CD14-positive monocyte (primary cell): ENCODE measurements around the gene HYKK. TPM values are rescaled to one million over a fixed set of nuclear protein-coding genes. Genes with fewer than 3 reads are reported as not detected.
"Not testable (repeated sequence)": the region's sequence is repeated elsewhere in the genome, so short reads cannot be mapped to it uniquely, and the experiment has no call there.

Source experiments
- DNase-seq, 3 donors: peaks; one replicate each; pipeline ENCODE4 v3.0.0-alpha.2; 2011 to 2022
- H2AFZ ChIP-seq: 2 replicates; pipeline ENCODE4 v1.6.0; 2012; ENCODE audit warnings: mild to moderate bottlenecking, low read depth, low read length, inconsistent platforms; ENCODE audit not compliant: insufficient read depth, poor library complexity, severe bottlenecking
- H3K27ac ChIP-seq, 2 donors: 1 replicate in 1 of 2; 2 replicates in 1 of 2; pipeline ENCODE4 v1.5.1; 2012 to 2013; ENCODE audit warnings: low read length in 2 of 2, control low read depth in 1 of 2, inconsistent platforms in 1 of 2, low read depth in 1 of 2, mild to moderate bottlenecking in 1 of 2
- H3K27me3 ChIP-seq, 2 donors: one replicate each; pipeline versions ENCODE4 v1.6.0 to v1.6.1; 2011 to 2013; ENCODE audit warnings: low read length in 2 of 2; ENCODE audit not compliant: control insufficient read depth in 2 of 2, insufficient read depth in 2 of 2
- H3K36me3 ChIP-seq, 2 donors: replicated peaks in 1 of 2; 1 replicate in 1 of 2; 2 replicates in 1 of 2; pipeline versions ENCODE4 v1.5.1 to v1.6.1; 2012 to 2013; ENCODE audit warnings: low read length in 2 of 2, control low read depth in 1 of 2, inconsistent platforms in 1 of 2, mild to moderate bottlenecking in 1 of 2; ENCODE audit not compliant: insufficient read depth in 2 of 2, control insufficient read depth in 1 of 2
- H3K4me1 ChIP-seq, 2 donors: 1 replicate in 1 of 2; 2 replicates in 1 of 2; pipeline versions ENCODE4 v1.5.1 to v1.6.1; 2012 to 2013; ENCODE audit warnings: low read length in 2 of 2, control low read depth in 1 of 2, inconsistent platforms in 1 of 2, mild to moderate bottlenecking in 1 of 2, moderate library complexity in 1 of 2; ENCODE audit not compliant: insufficient read depth in 2 of 2, control insufficient read depth in 1 of 2
- H3K4me2 ChIP-seq: replicated peaks from 2 replicates; pipeline ENCODE3; 2012; ENCODE audit warnings: low read length, moderate library complexity, mild to moderate bottlenecking; ENCODE audit not compliant: poor library complexity, severe bottlenecking; ENCODE audit errors: extremely low read depth
- H3K4me3 ChIP-seq, 3 experiments: fragments of 200-600 bp in 1 of 3; sonication (generic) in 1 of 3; replicated peaks in 1 of 3; 1 replicate in 2 of 3; 2 replicates in 1 of 3; pipeline ENCODE4 v1.5.1; 2011 to 2013; ENCODE audit warnings: low read length in 3 of 3, mild to moderate bottlenecking in 3 of 3, control low read depth in 2 of 3, low read depth in 2 of 3, inconsistent platforms in 1 of 3, moderate library complexity in 1 of 3
- H3K79me2 ChIP-seq: 2 replicates; pipeline ENCODE4 v1.6.0; 2012; ENCODE audit warnings: mild to moderate bottlenecking, control low read depth, inconsistent platforms, low read length, moderate library complexity; ENCODE audit not compliant: insufficient read depth
- H3K9ac ChIP-seq: 2 replicates; pipeline ENCODE4 v1.6.0; 2017; ENCODE audit warnings: low read length, mild to moderate bottlenecking; ENCODE audit not compliant: insufficient read depth, poor library complexity, severe bottlenecking
- H3K9me3 ChIP-seq, 2 donors: replicated peaks in 1 of 2; 1 replicate in 1 of 2; 2 replicates in 1 of 2; pipeline versions ENCODE4 v1.5.1 to v1.6.1; 2012 to 2013; ENCODE audit warnings: low read length in 2 of 2, control low read depth in 1 of 2; ENCODE audit not compliant: control insufficient read depth in 1 of 2, insufficient read depth in 1 of 2
- H4K20me1 ChIP-seq: 2 replicates; pipeline ENCODE4 v1.6.0; 2012; ENCODE audit warnings: mild to moderate bottlenecking, low read length, control low read depth, moderate library complexity; ENCODE audit not compliant: insufficient read depth
- H3K27ac Mint-ChIP-seq, 7 donors: one replicate each; pipeline ENCODE4 v1.8.0; 2020; ENCODE audit warnings: mild to moderate bottlenecking in 7 of 7, mixed read lengths in 7 of 7, moderate library complexity in 6 of 7, inconsistent platforms in 2 of 7
- H3K27me3 Mint-ChIP-seq, 3 donors: one replicate each; pipeline ENCODE4 v1.8.0; 2021 to 2022; ENCODE audit warnings: low read depth in 3 of 3, mild to moderate bottlenecking in 3 of 3, mixed read lengths in 3 of 3, moderate library complexity in 3 of 3, inconsistent platforms in 1 of 3
- H3K36me3 Mint-ChIP-seq, 2 donors: one replicate each; pipeline ENCODE4 v1.8.0; 2020; ENCODE audit warnings: mixed read lengths in 2 of 2, inconsistent platforms in 1 of 2, mild to moderate bottlenecking in 1 of 2
- H3K4me1 Mint-ChIP-seq: one replicate; pipeline ENCODE4 v1.8.0; 2020; ENCODE audit warnings: mild to moderate bottlenecking, mixed read lengths
- H3K4me3 Mint-ChIP-seq, 2 donors: one replicate each; pipeline ENCODE4 v1.8.0; 2020; ENCODE audit warnings: mild to moderate bottlenecking in 2 of 2, mixed read lengths in 2 of 2, moderate library complexity in 1 of 2
- H3K9me3 Mint-ChIP-seq, 7 donors: one replicate each; pipeline ENCODE4 v1.8.0; 2020 to 2022; ENCODE audit warnings: mixed read lengths in 7 of 7, mild to moderate bottlenecking in 6 of 7, moderate library complexity in 6 of 7, inconsistent platforms in 2 of 7
- WGBS: methylation state at CpG from one replicate; pipeline ENCODE4 v1.1.5; 2013; ENCODE audit warnings: missing lambda C conversion rate; ENCODE audit not compliant: insufficient coverage; 5-methylcytosine and 5-hydroxymethylcytosine counted together
- intact Hi-C, 2 donors: fragments of 100-400 bp; cut with micrococcal nuclease; formaldehyde crosslinking; loops; one replicate each; pipeline versions ENCODE4 v1.15.0 to v1.15.1; 2023
- polyA plus RNA-seq, 3 donors: library from polyadenylated mRNA; depleted of rRNA in 1 of 3; unstranded in 2 of 3; stranded (reverse) in 1 of 3; fragments of 300-500 nt in 2 of 3; fragments of >200 nt in 1 of 3; fragmentation: Illumina TruSeq in 2 of 3; gene quantifications; 1 replicate in 2 of 3; 2 replicates in 1 of 3; pipeline ENCODE4 v1.2.3, GENCODE V29; 2012 to 2021
- TF ChIP-seq, protein P1 (sequence below): fragments of 200-600 bp; IDR thresholded peaks from one replicate; pipeline ENCODE4 v1.8.0; 2022; ENCODE audit warnings: antibody characterized with exemption, mild to moderate bottlenecking

The HYKK gene
- polyA plus RNA-seq, 3 donors = 0.04 TPM; not detected in 2

DNA sequence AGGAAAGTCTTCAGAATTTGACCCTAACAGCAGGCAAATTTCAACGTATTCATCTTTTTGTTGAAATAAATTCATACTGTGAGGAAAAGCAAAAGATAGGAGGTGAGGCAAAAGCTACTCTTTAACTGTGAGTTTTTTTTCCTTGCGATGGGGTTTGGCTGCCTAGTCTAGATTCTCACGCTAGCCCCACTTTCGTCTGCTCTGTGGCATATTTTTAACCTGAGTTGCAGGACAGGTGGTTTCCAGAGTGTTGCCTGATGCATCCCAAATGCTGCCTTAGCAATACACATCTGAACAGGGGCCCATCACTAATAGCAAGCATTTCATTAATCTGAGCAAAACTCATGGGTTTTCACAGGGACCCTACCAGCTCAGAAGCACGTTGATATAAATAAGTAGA lies 44.5 kb downstream of the HYKK start:
- intact Hi-C loops = no loop called here
- Histone ChIP-seq H3K27me3 (no peaks in the 10 kb centered on the region), H3K9me3 (no peaks in the 10 kb centered on the region), H3K4me3 (no peak overlapping the region), H3K4me1 (no peaks in the 10 kb centered on the region), H3K36me3 (peaks cover 40 to 43% of the 10 kb centered on the region in 2 donors), H3K27ac (no peak overlapping the region), H4K20me1 (peaks cover 28% of the 10 kb centered on the region), H3K79me2 (no peaks in the 10 kb centered on the region), H2AFZ (no peak overlapping the region), H3K4me2 (no peak overlapping the region), H3K9ac (no peak overlapping the region)
- Mint-ChIP-seq H3K36me3 (peaks cover 37 to 43% of the 10 kb centered on the region in 2 donors), H3K4me3 (no peak overlapping the region), H3K27ac (no peak overlapping the region), H3K27me3 (peaks cover 0 to 10% (median 6%) of the 10 kb centered on the region in 3 donors), H3K9me3 (no peaks in the 10 kb centered on the region), H3K4me1 (peaks cover 2% of the 10 kb centered on the region)
- TF ChIP-seq, protein P1, sequence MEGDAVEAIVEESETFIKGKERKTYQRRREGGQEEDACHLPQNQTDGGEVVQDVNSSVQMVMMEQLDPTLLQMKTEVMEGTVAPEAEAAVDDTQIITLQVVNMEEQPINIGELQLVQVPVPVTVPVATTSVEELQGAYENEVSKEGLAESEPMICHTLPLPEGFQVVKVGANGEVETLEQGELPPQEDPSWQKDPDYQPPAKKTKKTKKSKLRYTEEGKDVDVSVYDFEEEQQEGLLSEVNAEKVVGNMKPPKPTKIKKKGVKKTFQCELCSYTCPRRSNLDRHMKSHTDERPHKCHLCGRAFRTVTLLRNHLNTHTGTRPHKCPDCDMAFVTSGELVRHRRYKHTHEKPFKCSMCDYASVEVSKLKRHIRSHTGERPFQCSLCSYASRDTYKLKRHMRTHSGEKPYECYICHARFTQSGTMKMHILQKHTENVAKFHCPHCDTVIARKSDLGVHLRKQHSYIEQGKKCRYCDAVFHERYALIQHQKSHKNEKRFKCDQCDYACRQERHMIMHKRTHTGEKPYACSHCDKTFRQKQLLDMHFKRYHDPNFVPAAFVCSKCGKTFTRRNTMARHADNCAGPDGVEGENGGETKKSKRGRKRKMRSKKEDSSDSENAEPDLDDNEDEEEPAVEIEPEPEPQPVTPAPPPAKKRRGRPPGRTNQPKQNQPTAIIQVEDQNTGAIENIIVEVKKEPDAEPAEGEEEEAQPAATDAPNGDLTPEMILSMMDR = no peak
- no peak for DNase-seq
- WGBS = 100% methylated on average over 3 of the region's 5 CpGs

DNA sequence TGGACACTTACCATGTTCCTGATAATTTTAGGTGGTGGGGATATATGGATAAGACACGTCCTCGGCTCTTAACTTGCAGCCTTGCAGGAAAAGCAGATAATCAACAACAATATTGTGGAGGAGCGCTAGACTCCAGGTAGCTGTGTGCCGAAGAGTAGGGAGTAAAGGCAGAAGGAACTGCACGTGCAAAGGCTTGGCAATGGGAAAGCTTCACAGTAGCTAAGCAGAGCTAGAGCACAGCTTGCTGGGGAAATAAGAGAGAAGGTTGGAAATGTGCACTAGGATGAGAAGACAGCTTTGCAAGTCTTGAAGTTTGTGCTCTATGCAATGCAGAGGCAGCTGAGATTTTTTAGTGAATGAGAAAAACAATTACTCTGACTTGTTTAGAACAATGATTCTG lies 45.2 kb downstream of the HYKK start:
- no peak overlapping the region for H2AFZ ChIP-seq
- H3K27me3 ChIP-seq = no peaks in the 10 kb centered on the region
- no peaks in the 10 kb centered on the region for H3K4me1 ChIP-seq
- Mint-ChIP-seq H3K4me3 (no peak overlapping the region), H3K36me3 (peaks cover 31 to 36% of the 10 kb centered on the region in 2 donors), H3K9me3 (no peaks in the 10 kb centered on the region), H3K27ac (no peak overlapping the region), H3K4me1 (peaks cover 2% of the 10 kb centered on the region), H3K27me3 (peaks cover 0 to 10% (median 6%) of the 10 kb centered on the region in 3 donors)
- no peak overlapping the region for H3K4me2 ChIP-seq
- H4K20me1 ChIP-seq = peaks cover 21% of the 10 kb centered on the region
- no peaks in the 10 kb centered on the region for H3K79me2 ChIP-seq
- intact Hi-C loops = no loop called here
- H3K4me3 ChIP-seq = no peak overlapping the region
- TF ChIP-seq, protein P1 = no peak
- no peak overlapping the region for H3K9ac ChIP-seq
- no peak for DNase-seq
- H3K9me3 ChIP-seq = no peaks in the 10 kb centered on the region
- peaks cover 33 to 36% of the 10 kb centered on the region in 2 donors for H3K36me3 ChIP-seq
- no peak overlapping the region for H3K27ac ChIP-seq
- WGBS = 98% methylated on average over 5 of the region's 5 CpGs

- intact Hi-C loops, H3K4me2 ChIP-seq, H3K27ac ChIP-seq, H3K9me3 ChIP-seq, H3K36me3 Mint-ChIP-seq, H4K20me1 ChIP-seq, H3K4me3 ChIP-seq, H3K4me3 Mint-ChIP-seq, H3K27ac Mint-ChIP-seq, DNase-seq, H3K4me1 ChIP-seq, H3K4me1 Mint-ChIP-seq, H2AFZ ChIP-seq, H3K9me3 Mint-ChIP-seq, H3K36me3 ChIP-seq, H3K9ac ChIP-seq, H3K79me2 ChIP-seq: not testable (repeated sequence)
- H3K27me3 Mint-ChIP-seq = peaks cover 16 to 25% (median 16%) of the 10 kb centered on the region in 3 donors
- peaks cover 10 to 12% of the 10 kb centered on the region in 2 donors for H3K27me3 ChIP-seq
- 94% methylated on average over 3 of the region's 10 CpGs for WGBS
These were observed 52.8 kb downstream of the HYKK start for GRCh38 chr15:78560201-78560600.
